ENCODE results near the gene HACD2.

The HACD2 gene

DNA sequence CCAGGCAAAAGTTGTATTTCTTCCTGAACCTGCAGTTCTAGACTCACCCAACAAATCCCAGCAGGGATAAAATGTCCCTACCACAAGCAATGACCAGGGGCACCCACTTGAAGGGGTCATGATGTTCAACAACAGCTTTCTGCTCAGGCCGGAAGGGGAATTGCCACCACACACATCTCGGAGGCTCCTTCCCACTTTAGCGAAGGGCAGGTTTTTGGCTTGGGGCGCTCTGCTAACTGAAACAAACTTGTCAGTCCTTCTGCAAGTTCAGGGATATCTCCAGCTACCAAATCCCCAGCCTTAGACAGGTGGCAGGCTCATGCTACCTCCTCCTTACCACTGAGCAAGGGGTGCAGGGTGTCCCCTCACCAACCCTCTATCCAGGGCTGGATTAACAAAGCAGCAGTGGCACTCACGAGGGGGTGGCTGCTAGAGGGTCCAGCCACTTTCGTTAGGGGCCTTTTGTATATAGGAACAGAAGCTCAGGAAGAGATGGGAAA, 138.2 kb downstream of the HACD2 start:
- DNase-seq (ENCODE audit: low spot score) = no peak

DNA sequence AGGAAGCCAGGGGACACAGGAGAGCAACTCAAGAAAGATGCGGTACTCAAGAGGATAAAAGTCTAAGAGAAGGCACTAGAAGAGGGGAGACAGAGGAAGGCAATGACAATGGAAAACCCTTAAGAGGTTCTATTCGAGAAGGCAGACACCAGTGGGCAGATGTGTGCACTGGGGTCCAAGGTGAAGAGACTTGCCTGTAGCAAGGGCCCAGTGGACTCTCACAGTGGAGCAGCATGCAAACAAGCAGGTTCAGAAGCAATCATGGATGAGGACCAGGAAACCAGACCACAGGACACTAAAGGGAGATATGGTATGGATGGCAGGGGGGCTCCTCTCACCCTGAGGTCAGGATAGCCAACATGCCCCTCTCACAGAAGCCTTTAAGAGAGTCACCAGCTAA, 138.6 kb downstream of the HACD2 start:
- no peak for DNase-seq (ENCODE audit: low spot score)

DNA sequence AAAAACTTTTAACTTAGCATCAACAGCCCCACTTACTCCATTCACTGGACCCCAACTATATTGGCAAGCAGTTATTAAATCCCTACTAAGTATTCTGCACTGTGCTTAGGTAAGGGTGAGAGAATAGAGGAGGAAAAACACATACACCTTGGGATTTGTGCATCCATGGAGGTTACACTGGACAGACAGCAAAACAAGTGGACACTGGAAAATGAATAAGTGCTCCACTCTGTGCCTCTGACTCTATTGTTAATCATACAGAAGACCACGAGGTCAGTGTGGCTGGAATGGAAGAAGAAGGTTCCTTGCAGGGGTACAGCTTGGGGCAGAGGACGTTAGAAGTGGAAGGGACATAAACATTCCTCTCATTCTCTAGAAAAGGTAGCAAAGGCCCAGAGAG, 139.2 kb downstream of the HACD2 start:
- DNase-seq (ENCODE audit: low spot score) = no peak

DNA sequence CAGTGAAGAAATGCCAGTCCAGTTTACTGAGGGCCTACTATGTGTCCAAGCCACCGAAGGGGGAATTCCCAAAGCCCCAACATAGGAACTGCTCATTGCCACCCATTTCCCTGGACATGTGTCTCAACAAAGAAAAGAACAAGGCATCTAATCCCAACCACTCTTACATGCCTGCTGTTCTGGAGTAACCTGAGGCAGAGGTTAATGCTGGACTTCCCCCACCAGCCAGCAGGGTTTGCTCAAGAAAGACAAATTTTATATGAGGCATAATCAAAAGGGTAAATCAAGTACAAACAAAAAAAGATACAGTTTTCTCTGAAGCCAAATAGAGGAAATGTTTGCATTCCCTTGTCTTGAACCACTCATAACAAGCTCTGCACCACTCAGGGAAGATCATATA, 140.1 kb downstream of the HACD2 start:
- DNase-seq (ENCODE audit: low spot score) = no peak

DNA sequence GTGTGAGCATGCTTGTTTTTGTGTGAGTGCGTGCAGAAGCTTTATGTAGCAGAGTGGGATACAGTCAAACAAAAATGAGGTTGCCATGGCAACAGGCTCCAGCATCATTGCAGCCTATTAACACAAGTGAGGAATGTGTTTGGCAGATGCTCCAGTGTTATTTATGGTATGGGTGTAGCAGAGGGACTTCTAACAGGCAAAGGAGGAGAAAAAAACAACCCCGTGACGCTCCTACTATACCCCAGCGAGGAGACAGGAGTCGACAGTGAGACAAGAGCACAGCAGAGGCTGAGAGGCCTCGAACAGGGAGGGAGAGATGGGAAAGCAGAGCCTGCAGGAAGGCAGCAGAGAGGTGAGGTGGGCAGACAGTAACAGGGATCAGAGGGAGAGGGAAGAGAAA, 140.8 kb downstream of the HACD2 start:
- DNase-seq (ENCODE audit: low spot score) = peak; percentile 79

DNA sequence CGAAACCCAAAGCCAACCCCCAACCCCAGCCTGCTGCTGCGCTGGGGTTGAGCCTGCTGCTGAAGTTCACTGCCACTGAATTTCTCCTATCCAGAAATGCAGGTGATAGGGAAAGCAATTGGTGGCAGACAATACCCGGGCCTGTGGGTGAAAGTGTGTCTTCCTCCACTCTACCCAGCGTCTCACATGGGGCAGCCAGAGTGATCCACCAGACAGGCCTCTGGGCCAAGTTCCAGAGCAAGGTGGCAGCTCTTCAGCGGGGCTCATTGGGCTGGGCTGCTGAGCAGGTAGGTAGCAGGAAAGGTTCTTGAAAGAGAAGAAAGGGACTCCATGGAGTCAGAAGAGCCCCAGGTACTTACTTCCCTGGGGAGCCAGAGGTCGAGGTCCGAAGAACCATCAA, 141.9 kb downstream of the HACD2 start:
- DNase-seq (ENCODE audit: low spot score) = no peak

DNA sequence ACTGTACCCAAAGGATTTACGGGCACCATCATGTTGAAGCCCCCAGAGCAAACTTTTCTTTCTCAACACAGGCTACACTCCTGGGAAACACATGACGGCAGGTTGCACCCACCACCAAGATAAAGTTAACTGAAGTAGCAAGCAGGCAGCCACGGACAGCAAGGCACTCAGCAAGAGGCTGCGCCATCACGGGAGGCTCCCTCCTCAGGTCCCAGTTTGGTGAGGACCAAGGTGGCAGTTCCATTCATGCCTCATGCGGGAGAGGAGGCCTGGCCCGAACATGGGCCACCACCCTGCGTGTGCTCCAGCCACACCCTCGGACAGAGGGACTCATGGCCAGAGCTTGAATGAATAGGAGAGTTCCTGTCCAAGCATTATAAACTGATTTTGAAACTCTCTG, 142.7 kb downstream of the HACD2 start:
- DNase-seq (ENCODE audit: low spot score) = no peak
